GM18867 (cell line): ENCODE measurements around the gene TRABD2B.

Experiments used
- ATAC-seq: cut with Tn5 transposase; IDR thresholded peaks from one replicate; pipeline ENCODE4 v1.9.1; 2021; ENCODE audit warnings: mild to moderate bottlenecking, moderate library complexity; ENCODE audit not compliant: unreplicated experiment

The TRABD2B gene

DNA sequence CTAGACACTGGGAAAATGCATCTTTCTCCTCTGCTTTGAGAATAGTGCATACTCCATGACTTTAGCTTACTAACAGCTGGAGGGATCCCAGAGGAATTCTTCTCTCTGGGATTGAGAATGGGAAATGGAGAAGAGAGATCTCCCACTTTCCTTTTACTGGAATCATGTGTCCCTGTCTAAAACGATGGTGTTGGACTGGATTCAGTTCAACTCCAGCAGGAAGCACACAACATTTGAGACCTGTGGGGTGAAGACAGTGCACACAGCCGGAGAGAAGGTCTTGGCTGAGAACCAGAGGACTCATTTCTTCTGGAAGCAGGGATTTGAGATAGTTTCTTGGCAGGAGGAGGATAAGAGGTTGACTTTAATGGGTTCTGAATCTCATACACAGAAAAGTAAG, 58.7 kb downstream of the TRABD2B start:
- no peak for ATAC-seq

DNA sequence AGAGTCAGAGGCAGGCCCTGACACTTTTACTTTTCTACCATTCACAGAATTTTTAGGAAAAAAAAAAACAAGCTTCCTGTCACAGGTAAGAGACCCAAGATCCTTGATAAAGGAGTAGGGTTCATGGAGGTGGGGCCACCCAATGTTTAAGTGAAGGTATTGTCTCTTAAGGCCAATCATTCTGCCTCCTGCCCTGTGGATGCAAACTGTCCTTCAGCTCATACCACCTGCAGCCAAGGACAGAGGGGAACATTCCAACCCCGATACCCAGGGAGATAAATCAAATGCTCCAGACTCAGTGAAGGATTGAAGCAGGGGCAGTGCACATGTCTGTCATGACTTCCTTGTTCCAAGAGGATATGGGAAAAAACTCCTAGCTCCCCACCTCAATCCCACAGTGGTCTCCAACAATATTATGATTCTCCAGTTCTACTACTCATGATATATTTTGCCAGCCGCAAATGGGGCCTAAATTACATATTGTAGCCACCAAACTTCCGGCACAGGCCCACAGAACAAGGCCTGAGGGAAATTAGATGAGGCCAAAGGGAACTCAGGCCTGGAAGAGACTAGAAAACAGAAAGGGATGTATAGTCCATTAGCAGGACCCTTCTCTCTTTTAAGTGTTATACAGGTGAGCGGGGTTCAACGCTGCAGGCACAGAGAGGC, 59.5 kb downstream of the TRABD2B start:
- no peak for ATAC-seq

DNA sequence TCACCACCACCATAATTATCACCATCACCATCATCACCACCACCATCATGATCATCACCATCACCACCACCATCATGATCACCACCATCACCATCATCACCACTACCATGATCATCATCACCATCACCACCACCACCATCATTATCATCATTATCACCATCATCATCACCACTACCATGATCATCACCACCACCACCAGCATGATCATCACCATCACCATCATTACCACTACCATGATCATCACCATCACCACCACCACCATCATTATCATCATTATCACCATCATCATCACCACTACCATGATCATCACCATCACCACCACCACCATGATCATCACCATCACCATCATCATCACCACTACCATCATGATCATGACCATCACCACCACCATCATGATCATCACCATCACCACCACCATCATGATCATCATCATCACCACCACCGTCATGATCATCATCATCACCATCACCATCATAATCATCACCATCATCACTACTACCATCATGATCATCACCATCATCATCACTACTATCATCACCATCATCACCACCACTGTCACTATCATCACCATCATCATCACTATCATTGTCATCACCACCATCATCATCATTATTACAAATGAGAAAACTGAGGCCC, 60.2 kb downstream of the TRABD2B start:
- ATAC-seq = no peak

DNA sequence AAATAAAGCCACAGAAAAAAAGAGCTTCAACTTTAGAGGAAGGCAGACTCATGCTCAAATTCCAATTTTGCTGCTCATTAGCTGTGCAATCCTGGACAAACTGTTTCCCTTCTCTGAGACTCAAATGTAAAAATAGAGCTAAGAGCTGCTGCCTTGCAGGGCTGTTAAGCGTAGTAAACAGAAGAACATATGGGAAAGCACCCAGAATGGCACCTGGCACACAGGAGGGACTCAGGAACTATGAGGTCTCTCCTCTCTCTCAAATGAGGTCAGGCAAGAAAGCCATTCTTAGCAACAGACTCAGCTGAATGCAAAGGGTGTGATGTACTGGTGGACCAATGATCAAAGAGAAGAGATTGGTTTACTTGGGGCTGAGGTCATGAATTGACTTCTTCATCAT, 61.3 kb downstream of the TRABD2B start:
- no peak for ATAC-seq

DNA sequence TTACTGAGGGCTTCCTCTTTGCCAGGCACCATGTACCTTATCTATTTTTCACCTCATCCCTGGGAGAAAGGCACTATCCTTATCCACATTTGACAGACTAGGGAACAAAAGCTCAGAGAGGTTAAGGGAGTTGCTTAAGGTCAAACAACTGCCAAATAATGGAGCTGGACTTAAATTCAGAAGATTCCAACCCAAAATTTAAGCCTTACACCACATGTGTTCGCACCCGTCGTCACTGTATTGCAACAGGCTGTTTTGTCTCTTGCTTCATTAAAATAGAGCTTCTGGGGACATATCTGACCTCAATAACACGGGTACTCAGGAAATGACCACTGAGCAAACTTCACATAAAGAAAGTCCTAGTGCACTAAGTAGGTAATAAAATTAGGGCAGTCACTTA, 62.0 kb downstream of the TRABD2B start:
- ATAC-seq = no peak

DNA sequence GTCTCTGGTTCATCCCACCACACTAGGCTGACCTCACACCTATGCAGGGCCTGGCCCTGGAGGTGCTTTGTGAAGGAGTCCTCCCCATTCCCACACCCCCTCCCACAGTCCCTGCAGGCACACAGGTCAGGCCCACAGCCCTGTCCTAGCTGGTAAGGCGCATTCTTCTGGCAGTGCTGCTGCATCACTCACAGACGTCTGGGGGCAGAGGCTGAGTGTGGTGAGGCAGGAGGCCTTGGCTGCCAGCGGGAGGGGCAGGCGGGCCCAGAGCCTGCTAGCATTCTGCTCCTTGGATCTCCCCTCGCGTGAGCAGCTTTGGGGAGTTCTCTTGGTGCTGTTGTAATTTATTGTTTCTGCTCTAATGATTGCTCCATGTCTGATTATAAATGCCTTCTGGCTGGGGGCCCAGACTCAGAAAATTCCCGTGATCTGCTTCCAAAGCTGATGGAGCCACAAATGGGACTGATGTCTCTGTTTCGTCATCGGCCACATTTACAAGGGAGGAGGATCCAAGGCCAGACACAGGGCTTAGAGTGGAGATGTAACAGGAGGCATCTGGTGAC, 62.9 kb downstream of the TRABD2B start:
- no peak for ATAC-seq

DNA sequence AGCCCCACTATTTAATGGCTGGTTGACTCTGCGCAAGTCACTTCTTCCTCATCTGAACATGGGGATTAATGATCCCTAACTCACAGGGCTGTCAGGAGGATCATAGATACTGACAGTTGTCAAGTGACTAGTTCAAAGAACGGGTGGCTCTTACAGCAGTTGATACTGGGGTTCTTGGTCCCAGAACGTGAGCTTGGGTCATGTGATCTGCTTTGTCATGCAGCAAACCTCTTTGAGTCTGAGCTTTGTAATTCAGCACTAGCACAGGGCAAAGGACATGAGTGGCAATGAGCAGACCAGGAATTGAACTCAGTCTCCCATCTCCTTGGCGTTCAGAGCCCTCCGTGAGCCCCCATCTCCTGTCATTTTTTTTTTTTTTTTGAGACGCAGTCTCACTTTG, 64.4 kb downstream of the TRABD2B start:
- ATAC-seq = no peak

DNA sequence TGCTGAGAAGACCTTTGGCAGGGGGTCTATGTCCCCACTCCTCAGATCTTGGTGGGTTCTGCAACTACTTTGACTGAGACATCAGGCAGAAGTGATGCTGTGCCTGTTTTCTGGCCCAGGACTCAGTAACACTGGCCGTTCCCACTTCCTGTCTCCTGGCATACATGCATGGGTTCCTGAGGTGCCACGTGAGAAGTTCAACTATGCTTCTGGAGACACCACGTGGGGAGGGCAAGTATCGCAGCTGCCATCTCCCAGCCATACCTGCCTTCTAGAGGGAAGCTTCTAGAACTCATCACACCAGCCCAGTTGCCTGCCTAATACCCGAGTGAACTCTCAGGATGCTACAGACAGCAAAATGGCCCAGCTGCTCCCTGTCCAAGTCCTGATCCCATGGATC, 65.8 kb downstream of the TRABD2B start:
- ATAC-seq = no peak

DNA sequence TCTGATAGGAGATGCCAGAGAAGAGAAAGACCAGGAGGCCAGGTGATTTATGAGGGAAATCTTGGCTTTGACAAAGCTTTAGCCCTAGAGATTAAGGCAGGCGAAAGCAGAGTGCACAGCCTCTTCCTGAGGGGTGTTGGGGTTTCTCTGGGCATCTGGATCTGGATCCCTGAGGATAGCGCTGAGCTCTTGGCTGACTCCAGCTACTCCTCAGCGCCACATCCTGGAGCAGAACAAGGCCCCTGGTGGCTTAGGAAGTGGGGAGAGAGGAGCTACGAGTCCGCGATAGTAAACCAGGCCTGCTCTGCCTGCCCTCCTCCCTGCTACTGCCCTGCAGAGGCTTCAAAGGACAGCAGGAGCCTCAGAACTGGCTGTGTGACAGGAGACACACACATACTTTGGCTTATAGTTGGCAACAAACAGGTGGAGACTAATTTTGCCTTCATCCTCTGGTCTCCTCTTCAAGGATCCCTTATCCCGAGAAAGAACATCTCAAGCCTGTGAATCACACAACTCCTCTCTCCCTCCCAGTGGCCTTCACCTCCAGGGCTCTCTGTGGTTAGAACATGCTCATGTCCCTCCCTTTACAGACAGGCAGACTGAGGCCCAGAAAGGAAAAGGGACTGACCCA, 66.9 kb downstream of the TRABD2B start:
- ATAC-seq = no peak

DNA sequence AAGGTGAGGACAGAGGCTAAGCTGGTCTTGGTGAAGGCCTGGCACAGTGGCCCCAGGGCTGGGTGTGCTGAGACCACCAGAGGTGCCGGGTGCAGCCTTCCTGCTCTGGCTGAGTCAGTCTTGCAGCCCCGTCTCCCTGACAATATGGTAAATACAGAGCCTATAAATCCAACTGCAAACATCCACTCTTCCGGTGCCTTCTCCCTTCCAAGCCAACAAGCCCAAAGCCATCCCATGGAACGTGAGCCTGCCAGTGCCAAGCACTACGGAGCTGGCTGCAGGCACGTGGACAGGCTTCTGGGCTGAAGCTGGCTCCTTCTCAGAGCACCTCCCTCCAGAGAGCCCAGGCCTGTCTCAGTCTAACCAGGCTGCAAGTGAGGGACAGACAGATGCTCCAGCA, 70.0 kb downstream of the TRABD2B start:
- ATAC-seq = no peak

DNA sequence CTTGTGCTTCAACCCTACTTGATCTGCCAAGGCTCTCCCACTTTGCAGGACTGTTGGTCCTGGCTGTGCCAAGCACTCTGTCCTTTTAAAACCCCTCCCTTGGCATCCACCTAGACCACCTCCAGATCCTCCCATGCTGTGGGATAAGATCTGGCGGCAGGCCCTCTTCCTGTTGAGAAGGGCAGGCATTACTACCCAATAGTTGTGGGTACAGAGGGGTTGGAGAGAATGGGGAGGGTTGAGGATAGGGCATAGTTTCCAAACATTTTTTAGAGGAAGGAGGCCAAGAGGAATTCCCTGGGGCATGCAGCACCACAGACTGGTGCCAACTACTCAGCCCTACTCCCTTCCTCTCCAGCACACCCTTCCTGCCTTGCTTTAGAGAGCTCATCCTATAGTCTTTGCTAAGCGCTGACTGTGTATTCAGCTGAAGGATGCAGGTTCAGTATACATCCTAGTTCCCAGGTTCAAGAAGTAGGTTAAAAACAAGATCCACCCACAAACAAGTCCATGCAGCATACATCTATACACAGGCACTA, 70.7 kb downstream of the TRABD2B start:
- ATAC-seq = no peak

DNA sequence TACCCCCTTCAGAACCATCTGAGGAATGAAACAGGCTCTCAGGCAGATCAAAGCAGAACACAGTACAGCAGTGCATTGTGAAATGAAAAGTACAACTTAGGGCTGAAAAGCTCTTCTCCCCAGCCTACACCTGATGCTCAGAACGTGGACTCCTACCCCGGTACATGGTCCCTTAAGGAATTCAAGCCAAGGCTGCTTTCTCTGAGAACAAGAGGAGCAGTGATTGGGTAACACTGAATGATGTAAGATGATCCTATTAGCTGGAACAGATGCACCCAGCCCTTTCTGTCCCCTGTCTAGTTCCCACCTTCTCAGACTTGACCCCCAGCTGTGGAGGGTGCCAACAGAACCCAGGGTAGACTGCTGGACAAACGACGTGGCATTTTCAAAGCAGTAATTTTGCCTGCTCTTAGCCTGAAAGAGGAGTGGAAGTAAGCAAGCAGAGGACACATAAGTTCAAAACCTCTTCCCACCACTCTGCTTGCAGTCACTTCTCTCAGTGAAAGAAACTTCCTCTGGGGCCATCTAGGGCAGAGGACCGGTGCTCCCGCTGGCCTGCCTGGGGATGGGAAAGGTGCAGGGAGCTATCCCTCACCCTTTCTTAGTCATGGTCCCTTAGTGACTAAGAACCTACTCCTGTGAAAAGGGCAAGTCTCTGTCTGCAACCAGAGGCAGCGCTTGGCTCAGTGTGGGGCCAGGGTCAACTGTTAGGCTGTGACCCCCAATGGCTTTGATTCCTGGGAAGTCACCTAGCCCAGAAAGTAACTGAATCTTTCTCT, 72.7 kb downstream of the TRABD2B start:
- ATAC-seq = no peak

DNA sequence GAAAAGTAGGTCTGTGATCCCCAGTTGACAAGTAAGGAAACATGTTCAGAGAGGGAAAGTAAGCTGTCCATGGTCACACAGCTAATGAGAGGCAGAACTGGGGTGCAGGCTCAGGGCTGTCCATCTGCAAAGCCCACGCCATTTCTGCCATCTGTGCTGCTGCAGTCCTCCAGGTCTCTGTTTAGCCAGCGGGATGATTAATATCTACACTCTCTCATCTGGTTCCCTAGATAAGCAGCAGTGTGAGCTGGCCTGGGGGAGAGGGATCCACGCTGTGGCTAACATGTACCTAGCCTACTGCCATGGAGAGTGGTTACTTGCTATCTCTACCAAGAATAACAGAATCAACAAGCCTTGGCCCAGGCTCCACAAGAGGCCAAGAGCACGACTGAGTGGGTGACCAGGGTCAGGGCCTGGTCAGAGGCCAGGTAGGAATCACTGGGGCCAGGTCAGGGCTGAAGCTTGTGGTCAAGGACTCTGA, 75.2 kb downstream of the TRABD2B start:
- no peak for ATAC-seq

DNA sequence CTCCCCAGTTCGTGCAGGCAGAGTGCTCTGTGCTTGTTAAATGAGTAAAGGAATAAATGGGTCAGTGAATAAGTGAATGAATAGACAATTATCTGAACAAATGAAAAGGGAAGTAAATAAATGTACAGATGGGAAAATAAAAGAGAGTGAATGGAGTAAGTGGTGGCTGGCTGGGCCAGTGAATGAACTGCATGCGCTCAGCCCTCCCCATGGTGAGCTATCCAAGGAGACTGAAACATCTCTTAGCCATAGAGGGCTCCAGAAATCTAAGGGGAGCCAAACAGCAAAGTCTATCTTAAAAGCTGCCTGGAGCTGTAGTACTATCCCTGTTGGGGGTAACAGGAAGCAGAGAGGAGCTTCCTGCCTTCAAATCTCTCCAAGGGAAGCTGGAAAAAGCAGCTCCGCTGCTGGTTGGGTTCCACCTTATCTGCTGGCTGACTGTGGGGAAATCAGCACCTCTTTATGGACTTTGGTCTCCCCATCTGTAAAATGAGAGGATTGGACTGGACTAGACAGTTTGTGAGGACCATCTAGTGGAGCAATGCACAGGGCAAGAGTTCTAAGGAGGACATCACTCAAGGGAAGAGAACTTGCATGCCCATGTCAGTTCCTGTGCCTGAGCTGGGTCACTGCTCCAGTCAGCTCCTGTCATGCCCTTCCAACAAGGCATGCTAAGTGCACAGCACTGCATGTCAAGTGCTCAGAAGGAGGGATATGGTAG, 77.9 kb downstream of the TRABD2B start:
- ATAC-seq = no peak

DNA sequence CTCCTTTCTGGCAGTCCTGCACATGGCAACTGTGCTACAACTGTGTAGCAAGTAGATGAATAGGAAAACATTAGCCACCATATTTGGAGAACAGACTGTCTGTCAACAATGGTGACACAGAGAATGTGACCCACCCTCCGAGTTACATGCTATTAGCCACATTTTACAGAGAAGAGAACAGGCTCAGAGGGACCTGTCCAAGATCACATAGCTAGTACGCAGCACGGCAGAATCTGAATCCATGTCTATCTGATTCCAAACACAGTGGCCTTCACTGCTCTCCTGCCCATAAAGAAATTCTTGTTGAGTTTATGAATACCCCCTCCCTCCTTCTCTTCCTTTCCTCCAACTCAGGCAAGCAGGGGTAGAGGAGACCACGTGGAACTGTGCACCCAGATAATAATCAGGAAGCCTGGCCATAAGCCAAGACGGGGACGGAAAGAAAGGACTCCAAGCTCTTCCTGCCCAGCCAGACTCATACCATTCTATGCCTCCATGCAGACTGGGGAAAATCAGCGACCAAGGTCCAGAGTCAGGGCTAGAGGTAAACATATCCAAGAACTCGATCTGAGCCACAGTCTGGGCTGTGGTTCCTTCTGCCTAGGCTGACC, 78.8 kb downstream of the TRABD2B start:
- no peak for ATAC-seq

DNA sequence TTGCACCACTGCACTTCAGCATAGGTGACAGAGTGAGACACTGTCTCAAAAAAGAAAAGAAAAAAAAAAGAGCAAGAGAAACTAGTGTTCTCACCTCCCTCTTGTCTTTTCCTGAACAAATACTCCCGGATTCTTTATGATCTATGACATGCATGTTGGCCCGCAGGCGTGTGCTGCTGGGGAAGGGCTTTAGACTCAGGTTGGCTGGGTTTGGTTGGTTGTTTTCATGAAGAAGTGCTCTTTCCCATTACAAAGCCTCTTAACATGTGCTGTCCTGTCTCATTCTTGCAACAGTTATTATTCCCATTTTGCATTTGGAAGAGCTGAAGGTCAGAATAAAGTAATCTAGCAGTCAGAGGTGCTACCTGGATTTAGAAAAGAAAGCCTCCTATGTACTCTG, 79.5 kb downstream of the TRABD2B start:
- no peak for ATAC-seq

DNA sequence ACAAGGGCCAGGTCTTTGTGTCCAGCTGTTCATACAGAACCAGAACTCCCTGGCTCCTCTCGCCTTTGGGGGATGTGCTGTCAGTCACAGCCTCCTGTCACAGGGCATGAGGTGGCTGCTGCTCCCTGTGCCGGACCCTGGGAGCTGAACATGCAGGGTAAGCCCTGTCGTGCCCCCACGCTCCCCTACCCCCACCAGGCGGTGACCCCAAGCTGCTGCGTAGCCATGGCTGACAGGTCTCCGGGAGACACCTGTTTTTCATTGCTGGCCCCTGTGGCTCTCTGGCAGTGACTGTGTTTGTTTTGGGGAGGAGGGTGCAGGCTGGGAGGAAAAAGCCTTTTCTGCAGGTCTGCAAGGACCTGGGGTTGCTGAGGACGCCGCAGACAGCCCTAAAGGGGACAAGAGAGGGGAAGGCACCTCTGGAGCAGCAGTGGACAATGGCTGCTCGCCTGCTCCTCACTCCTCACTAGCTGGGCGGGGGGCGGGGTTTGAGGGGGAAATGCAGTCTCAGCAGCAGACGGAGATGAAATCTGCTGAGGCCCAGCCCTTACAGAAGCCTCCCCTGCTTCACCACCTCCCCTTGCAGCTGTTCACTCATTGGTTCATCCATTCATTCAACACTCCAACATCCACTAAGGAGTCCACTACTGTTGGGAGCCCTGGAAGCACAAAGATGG, 81.4 kb downstream of the TRABD2B start:
- ATAC-seq = no peak

DNA sequence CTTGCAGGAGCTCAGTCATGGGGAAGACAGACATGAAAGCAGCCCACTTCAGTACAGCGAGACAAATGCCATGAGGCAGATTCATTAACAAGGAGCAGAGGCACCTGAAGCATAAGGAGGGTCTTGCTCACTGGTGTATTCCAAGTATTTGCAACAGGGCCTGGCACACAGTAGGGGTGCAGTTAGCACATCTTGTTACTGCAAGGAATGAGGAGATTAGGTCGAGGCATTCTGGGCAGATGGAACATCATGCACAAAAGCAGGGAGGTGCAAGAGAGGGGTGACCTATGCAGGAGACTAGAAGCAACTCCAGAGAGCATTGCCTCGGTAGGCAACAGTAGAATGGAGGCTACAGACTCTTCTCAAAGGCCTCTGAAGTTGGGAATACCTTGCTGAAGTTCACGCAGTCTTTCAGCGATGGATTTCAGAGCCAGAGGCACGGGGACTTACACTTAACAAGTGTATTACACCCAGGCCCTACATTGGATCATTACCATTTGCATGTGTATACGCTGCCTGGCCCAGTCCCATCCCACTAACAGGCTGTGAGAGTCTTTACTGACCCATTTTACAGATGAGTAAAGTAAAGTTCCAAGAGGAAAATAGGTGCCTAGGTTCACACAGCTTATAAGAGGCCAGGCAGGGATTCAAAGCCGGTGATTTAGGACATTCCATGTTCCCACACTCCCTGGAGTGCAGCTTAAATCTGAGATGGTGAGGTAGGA, 82.1 kb downstream of the TRABD2B start:
- ATAC-seq = no peak
